Stimulated activated CD8-positive, alpha-beta memory T cell treated with anti-CD3 and anti-CD28 coated beads, Interleukin-15, amount 100 ng/mL, for 1 hour (primary cell): Measurements from ENCODE around the gene LPAR1.

Source experiments
- DNase-seq: peaks from one replicate; pipeline ENCODE4 v3.0.0-alpha.2; 2020; ENCODE audit warnings: low read depth

LPAR1 gene

DNA sequence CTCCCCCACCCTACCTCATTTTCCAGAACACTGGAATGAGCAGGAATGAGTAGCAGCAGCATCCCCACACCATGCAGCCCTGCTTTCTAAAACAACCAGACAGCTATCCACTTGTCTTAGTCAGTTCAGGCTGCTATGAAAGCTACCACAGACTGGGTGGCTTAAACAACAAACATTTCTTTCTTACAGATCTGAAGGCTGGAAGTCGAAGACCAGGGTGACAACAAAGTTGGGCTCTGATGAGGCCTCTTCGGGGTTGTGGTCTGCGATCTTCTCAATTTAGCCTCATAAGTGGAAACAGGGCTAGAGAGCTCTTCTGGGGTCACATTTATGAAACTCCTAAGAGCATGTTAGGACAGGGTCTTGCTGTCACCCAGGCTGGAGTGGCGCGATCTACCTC, 38.9 kb downstream of the LPAR1 start:
- DNase-seq: no peak

DNA sequence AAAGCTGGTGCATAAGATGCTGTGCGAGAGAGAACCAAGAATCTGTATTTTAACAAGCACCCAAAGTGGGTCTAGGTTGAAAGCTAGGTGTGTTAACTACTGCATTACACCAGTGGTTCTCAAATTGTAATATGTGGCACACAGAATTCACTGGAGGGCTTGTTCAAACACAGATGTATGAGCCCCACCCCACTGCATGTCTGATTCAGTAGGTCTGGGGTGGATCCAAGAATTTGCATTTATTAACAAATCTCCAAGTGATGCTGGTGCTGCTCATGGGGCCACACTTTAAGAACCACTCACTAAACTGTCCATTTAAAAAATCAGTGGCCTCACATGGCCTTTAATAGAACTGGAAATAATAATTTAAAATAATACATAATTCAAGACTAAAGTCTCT, 40.4 kb downstream of the LPAR1 start:
- no peak for DNase-seq

DNA sequence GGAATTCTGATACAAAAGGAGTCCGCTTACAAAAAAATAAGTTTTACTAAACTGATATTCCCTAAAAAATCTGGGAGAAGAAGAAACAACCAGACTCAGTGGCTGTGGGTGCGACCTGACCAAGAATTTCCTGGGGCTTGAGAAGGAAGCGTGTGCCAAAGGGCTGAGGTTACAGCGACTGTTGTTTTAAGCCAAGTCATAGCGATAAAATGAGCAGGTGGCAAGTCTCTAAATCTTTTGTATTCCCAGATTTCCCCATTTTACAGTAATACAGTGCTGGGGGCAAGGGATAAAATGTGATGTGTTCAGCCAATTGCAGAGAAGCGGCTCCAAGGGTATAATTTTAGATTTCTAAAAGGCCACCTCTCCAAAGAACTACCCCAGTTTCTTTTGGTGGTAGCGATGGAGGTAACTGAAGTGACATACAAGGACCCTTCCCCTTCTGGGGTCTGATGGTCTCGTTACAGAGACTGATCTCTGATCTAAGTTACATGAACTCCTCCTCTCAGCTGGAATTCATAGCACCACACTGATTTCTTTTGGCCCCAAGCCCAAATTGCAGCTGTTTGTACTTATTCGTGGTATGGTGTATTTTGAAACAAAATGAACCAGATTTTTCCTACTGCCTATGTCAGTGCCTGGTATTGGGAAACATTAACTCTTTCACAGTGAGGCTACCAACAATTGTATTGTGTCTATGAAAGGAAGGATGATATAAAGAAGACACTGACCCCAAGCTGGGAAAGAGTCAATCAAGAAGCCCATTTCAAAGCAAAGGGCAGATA, 41.6 kb downstream of the LPAR1 start:
- no peak for DNase-seq

DNA sequence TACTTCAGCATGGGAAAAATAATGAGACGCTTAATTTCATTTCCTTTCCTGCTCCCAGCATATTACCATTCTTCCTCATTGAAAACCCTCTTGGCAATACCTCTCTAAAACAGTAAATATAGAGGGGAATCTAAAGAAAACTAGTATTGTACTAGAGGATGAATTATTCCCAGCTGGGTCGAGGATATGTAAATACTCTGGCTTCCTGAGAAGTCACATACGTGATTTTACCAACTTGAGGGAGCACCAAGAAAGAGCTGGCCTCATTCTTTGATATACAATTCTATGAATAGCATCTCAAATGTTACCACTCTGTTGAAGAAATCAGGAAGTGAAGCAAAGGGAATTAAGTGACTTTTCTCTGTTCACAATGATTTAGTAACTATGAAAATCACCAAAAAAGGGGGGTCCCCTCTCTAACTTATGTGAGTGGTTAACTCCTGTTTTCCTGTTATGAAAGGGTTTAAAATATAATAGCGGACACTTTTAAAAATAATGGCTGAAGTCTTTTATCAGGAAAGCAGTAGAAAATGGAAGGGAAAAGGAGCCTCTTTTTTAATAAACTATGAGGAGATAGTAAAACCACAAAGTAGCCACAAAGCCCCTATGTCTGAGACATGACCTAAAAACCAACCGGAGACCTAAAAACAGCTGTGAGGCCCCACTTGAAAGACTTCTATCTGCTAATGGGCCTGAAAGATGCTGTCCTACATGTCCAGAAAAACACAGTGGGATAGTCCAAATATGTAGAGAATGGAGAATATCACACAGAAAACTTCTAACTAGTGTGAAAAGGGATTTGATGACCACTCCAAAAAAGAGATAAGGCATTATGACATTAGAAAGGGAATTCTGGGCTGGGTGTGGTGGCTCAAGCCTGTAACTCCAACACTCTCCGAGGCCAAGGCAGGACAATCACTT, 42.6 kb downstream of the LPAR1 start:
- DNase-seq: no peak

DNA sequence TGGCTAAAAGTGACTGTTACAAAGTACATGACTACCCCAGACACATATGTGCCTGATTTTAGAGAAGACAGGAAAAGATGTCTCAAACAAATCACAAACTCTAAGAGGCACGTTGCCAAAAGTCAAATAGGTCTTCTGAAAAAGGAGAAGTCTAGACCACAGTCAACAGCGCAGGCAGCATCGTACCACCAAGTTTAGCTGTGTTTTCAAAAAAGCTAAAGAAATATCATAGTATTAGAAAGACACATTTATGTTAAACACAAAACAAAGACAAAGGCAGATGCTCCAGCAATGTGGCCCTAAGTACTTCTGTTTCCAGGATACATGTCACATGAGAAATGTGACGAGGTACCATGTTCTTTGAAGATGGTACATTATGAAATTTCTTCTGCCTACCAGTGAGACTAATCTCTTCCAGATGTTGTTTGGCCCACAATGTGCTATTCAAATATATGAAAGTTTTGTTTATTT, 43.5 kb downstream of the LPAR1 start:
- DNase-seq: no peak

DNA sequence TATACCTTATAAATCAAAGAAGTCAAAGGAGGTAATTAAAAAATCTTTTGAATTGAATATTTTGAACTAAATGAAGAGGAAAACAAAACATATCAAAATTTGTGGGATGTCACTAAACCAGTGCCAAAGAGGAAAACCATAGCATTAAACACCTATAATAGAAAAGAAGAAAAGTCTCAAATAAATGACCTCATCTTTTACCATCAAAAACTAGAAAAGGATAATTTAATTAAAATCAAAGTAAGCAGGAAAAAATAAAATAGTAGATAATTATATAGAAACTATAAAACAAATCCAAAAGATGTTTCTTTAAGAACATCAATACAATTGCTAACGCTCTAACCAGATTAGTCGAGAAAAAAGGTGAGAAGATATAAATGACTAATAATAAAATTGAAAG, 47.8 kb downstream of the LPAR1 start:
- DNase-seq: no peak

DNA sequence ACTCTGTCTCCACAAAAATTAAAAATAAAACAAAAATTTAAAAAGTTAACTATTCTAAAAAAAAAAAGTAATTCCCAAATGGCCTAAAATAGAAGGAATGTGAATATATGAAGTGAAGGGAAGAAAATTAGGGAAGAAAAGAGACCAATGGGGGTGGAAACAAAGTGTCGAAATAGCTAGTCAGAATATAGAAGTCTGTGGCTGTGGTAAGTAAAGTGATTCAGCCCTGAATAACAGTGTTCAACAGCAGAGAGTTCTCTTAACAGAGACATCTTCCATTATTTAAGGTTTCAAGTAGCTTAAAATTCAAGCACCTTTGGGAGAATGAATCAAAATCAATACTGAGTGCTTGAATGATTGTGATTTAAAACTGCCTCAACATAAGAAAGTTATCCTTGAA, 51.7 kb downstream of the LPAR1 start:
- DNase-seq: no peak

DNA sequence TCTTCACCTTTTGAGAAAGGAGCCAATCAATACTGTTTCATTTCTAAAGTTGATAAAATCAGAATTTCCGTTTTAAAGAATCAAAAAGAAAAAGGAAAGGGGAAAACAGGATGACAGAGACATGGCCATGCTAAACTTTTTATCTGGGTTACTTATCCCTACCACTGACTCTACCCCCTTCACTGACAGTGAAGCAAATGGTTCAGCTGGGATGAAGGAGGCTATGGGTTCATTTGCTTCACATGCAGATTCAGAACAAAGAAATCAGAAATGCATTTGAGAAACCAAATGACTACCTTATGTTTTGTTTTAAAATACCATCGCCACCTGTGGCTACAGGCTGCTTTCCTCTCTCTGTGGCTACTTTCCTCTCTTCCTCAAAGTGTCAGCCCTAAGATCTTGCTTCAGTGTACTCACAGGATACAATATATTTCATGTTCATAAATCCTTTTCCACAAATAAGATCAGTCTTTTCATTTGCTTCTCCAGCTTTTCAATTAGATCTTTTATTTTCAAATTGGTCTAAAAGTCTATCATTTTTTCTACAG, 53.3 kb downstream of the LPAR1 start:
- no peak for DNase-seq

DNA sequence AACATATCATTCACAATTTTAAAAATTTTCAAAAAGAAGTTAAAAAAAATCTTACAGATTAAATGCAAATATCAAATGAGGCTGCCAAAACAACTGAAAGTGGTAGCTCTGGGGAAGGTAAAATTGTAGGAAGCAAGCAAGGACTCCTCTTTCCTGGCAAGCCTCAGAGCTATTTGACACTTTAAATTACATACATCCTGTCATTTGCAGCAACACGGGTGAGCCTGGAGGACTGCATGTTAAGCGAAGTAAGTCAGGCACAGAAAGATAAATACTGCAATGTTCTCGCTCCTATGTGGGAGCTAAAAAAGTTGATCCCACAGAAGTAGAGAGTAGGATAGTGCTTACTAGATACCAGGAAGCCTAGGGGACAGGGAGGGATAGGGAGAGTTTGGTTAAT, 58.0 kb downstream of the LPAR1 start:
- no peak for DNase-seq

DNA sequence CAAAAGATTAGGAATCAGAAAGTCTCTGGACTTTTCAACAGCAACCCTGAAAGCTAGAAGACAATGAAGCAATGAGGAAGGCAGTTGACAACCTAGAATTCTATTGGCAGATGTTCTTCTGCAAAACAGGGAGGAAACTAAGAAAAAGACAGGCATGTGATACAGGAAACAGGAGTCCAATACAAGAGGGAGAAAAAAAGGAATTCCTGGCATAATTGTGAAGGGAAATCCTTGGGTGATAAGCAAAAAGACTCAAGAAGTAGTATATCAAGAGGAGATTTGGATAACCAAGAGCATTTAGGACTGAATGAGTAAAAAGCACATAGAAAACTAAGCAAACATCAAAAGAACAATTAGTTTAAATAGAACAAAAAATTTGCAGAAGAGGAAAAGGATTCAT, 58.6 kb downstream of the LPAR1 start:
- DNase-seq: no peak

DNA sequence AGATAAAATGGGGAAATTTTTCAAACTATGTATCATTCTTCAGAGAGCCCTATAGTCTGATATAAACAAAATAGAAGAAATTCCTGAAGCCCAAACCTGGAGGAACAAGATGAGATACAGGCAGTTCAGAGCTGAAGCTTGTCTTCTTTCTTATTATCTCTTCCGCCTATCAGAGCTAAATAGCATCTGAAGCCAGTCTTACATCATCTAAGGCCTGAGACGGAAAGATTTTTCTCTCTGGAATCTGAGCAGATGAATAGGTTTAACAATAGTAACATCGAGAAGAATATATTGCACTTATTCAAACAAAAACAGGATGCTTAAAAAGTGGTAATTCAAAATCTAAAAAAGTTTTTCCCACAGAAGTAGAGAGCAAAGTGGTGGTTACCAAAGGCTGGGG, 59.8 kb downstream of the LPAR1 start:
- no peak for DNase-seq

DNA sequence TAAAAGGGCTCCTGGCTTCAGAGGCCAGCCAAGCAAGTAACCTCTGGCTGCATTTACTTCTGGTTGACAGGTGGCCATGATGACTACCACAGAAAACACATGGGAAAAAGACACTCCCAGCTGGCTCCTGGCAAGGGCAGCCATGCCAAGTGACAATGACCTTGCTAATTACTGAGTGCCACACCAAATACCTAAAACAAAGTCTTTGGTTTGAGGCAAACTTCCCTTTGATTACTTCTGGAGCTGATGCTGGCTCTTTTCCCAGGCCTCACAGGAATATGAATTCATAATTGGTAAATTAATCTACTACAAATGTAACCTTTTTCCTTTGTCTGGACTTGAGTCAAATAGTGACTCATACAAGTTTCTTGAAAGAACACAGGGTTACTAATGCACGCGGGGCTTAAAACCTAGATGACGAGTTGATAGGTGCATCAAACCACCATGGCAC, 61.0 kb downstream of the LPAR1 start:
- DNase-seq: no peak

DNA sequence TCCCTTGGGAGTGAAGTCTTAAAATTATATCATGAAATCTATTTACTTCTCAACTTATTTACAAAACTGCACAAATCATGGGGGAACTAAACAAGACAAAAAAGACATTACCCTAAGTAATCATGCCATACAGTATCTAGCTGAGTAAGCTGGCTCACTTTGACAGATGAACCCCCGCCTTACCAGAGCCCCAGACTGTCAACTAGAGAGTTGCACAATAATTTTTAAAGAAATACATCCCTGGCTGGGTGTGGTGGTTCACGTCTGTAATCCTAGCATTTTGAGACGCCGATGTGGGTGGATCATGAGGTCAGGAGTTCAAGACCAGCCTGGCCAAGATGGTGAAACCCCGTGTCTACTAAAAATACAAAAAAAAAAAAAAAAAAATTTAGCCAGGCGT, 62.3 kb downstream of the LPAR1 start:
- DNase-seq: no peak

DNA sequence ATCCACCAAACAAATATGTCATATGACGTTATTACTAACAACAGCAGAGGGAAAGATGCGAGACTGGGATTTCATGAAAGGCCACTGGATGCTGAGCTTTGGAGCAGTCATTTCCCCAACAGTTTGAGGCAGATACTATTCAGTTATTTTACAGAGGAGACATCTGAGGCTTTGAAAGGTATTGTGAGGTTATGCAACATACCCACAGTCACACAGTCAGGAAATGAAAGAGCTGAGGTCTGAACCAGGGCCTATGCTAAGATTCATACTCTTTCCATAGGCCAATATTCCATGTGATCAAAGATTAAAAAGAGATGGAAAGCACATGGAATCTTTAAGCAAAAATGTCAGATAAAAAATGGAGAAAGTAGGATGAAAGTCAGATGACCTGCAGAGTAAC, 63.0 kb downstream of the LPAR1 start:
- no peak for DNase-seq

DNA sequence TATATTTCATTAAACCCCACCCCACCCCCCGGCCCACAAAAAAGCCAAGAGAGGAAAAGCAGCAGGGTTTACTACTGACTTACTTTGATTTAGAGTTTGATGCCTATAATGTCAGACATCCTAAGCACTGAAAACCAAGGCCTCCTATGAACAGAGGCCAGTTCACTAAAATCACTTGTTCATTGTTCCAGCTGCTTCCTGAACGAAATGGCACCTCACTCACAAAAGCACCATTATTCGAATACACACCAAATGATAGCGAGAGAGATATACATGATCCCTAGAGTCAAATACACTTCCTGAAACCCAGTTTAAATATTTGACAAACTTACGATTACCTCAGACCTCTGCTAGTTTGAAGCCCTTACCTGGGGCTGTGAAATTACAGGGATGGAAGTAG, 66.6 kb downstream of the LPAR1 start:
- DNase-seq: no peak

DNA sequence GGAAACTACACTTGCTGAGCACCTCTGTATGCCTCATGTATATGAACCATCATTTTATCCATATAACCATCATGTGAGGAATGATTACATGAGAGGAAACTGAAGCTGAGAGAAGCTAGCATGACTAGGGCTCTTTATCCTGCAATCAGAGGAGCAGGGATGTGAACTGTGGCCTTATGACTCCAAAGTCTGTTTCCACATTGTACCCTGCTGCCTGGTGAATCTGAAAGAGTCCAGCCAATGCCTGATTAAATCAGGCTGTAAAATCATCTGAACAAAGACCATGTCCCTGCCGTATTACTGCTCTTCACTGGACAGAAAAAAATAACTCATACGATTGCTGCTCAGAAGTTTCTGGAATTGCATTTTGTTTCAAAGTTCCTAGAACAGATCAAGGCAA, 67.0 kb downstream of the LPAR1 start:
- no peak for DNase-seq

DNA sequence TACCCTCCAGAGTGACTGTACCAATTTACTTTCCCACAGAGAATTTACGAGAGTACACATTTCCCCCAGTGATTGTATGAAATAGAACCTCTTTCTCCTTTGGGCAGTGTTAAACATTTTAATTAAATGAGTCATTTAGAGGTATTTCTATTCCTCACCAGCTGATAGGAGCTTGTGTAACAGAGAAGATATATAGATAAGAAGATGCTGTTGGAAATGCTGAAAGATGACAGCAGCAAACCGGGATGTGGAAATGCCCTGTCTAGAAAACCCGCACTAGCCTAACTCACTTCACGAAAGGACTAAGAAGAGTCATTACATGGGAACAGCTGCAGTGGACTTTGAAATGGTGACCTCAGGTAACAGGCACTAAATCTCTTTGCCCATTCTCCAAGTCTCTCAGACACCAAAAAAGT, 68.3 kb downstream of the LPAR1 start:
- no peak for DNase-seq

DNA sequence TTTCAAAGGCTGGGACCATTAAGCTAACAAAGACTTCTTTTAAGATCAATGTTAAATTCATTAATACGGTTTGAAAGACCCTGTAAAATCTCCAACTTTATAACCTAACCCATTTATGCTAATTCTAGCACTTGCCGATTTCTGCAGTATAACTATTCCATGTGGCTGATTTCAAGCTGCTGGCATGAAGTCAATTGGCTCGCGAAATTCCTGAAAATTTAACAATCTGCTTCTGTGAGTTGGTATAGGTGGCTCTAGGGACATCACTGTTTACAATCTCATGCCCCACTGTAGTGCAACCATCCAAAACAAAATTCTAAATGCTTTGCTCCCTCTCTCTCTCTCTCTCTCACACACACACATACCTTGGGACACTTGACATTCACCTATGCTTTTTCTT, 70.2 kb downstream of the LPAR1 start:
- DNase-seq: no peak

DNA sequence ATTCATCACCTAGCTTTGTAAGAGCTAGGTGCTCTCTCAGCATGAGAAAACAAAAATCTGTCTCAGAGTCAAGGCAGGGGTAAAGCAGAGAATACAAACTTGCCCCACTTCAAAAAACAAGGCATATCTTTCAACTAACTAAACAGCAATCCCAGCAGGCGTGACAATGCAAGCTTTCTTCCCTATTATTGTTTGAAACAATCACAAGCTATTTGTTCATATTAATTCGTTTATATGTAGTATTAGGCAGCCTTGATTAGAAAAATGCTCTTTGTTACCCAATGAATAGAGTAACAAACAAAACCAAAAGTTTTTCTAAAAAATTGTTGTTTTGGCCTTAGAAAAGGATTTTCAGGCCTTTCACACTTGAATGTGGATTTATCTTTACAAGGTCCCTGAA, 71.1 kb downstream of the LPAR1 start:
- no peak for DNase-seq

DNA sequence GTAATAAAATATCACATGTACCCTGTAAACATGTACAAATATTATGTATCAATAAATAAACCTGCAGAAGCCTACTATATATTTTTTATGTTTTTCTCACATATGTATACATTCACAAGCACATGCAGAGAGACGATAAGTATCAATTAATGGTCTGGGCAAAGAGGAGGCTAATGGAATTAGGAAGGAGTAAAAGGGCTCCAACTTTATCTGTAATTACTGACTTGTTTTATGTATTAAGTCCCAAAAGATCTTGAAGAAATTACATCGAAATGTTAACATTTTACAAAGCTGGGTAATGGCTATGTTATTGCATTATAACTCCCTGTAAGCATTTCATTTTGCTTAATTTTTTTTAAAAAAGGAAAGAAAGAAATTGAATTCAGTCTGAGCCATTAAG, 78.0 kb downstream of the LPAR1 start:
- no peak for DNase-seq

DNA sequence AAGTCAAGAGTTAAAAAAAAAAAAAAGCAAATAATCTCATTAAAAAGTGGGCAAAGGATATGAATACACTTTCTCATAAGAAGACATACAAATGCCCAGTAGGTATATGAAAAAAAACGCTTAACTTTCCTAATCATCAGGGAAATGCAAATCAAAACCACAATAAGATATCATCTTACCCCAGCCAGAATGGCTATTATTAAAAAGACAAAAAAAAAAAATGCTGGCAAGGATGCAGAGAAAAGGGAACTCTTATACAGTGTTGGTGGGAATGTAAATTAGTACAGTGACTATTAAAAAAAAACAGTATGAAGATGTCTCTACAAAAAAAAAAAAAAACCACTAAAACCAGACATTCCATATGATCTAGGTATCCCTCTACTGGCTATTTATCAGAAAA, 79.4 kb downstream of the LPAR1 start:
- DNase-seq: no peak

DNA sequence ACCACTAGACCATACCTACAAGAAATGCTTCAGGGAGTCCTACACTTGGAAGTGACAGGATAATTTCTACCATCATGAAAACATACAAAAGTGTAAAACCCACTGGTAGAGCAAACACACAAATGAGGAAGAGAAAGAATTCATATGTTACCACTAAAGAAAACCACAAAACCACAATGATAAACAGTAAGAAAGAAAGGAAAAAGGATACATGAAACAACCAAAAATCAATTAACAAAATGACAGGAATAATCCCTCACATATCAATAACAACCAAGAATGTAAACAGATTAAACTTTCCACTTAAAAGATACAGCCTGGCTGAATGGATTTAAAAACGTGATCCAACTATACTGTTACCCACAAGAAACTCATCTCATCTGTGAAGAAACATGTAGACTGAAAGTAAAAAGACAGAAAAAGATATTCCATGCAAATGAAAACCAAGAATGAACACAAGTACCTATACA, 83.4 kb downstream of the LPAR1 start:
- DNase-seq: no peak

DNA sequence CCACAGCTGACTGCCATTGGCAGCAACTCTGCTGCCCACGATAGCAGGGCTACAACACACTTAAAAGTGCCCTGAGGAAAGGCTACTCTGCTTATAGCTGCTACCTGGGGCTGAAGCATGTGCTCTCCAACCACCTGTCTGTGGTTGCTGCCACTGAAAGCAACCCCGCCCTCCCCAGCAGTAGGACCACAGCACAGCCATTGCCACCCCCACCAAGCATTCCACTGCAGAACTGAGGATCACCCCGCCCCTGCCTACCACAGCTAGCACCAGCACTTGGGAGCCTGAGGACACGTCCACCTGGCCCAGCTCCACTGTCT, 85.8 kb downstream of the LPAR1 start:
- DNase-seq: no peak
